ENCODE data around the gene KLRC1.
A peak's percentile ranks its signal among the peaks of the same experiment; 100 is the strongest.
"Not testable (repeated sequence)": the region's sequence is repeated elsewhere in the genome, so short reads cannot be mapped to it uniquely, and the experiment has no call there.

The KLRC1 gene

GRCh38 chr12:10453156-10453555 is at the start of gene KLRC1:
TSS of gene KLRC1 (minus strand) at chr12:10453377. CDS start at chr12:10451156, 2,221 bp downstream.
- Histone ChIP-seq H3K27ac (ENCODE audit: low read depth, low read length) (no peak within 1 kb of the TSS), H3K4me1 (ENCODE audit: control insufficient read depth, insufficient read depth, low read length) (peaks cover 9% of the 10 kb centered on the region), H3K4me3 (ENCODE audit: low read depth, low read length) (no peak within 1 kb of the TSS), H3K9ac (ENCODE audit: low read length) (no peak within 1 kb of the TSS), H3K36me3 (ENCODE audit: control insufficient read depth, insufficient read depth, low read length) (no peaks in the 10 kb centered on the region), H3K27me3 (ENCODE audit: control insufficient read depth, insufficient read depth, low read length) (no peaks in the 10 kb centered on the region), H3K9me3 (ENCODE audit: control insufficient read depth, insufficient read depth, low read depth, low read length) (peaks cover 7% of the 10 kb centered on the region; the same call in 1 of the 2 replicates)

- no peak overlapping the region for H3K27ac ChIP-seq (ENCODE audit: low read depth, low read length)
- no peak overlapping the region for H3K4me3 ChIP-seq (ENCODE audit: low read depth, low read length)
Measured at GRCh38 chr12:10501030-10501429, 47.9 kb upstream of the KLRC1 start.

GRCh38 chr12:10498042-10498441 is 44.9 kb upstream of the KLRC1 start:
- Histone ChIP-seq H3K36me3 (ENCODE audit: control insufficient read depth, insufficient read depth, low read length) (no peaks in the 10 kb centered on the region), H3K4me1 (ENCODE audit: control insufficient read depth, insufficient read depth, low read length) (no peaks in the 10 kb centered on the region), H3K4me3 (ENCODE audit: low read depth, low read length) (no peak overlapping the region), H3K27me3 (ENCODE audit: control insufficient read depth, insufficient read depth, low read length) (no peaks in the 10 kb centered on the region), H3K9me3 (ENCODE audit: control insufficient read depth, insufficient read depth, low read depth, low read length) (no peaks in the 10 kb centered on the region), H3K9ac (ENCODE audit: low read length) (no peak overlapping the region), H3K27ac (ENCODE audit: low read depth, low read length) (no peak overlapping the region)

More at GRCh38 chr12:10501030-10501429, 47.9 kb upstream of the KLRC1 start:
- Histone ChIP-seq H3K36me3 (ENCODE audit: control insufficient read depth, insufficient read depth, low read length) (no peaks in the 10 kb centered on the region), H3K9ac (ENCODE audit: low read length) (no peak overlapping the region), H3K4me1 (ENCODE audit: control insufficient read depth, insufficient read depth, low read length) (no peaks in the 10 kb centered on the region), H3K27me3 (ENCODE audit: control insufficient read depth, insufficient read depth, low read length) (no peaks in the 10 kb centered on the region), H3K9me3 (ENCODE audit: control insufficient read depth, insufficient read depth, low read depth, low read length) (no peaks in the 10 kb centered on the region)

GRCh38 chr12:10497602-10498001 is 44.4 kb upstream of the KLRC1 start:
- Histone ChIP-seq H3K9me3 (ENCODE audit: control insufficient read depth, insufficient read depth, low read depth, low read length) (no peaks in the 10 kb centered on the region), H3K4me3 (ENCODE audit: low read depth, low read length) (no peak overlapping the region), H3K36me3 (ENCODE audit: control insufficient read depth, insufficient read depth, low read length) (no peaks in the 10 kb centered on the region), H3K27ac (ENCODE audit: low read depth, low read length) (no peak overlapping the region), H3K4me1 (ENCODE audit: control insufficient read depth, insufficient read depth, low read length) (no peaks in the 10 kb centered on the region), H3K9ac (ENCODE audit: low read length) (no peak overlapping the region), H3K27me3 (ENCODE audit: control insufficient read depth, insufficient read depth, low read length) (no peaks in the 10 kb centered on the region)

- Histone ChIP-seq H3K36me3 (ENCODE audit: control insufficient read depth, insufficient read depth, low read length) (no peaks in the 10 kb centered on the region), H3K9ac (ENCODE audit: low read length) (no peak overlapping the region), H3K27ac (ENCODE audit: low read depth, low read length) (no peak overlapping the region), H3K4me1 (ENCODE audit: control insufficient read depth, insufficient read depth, low read length) (no peaks in the 10 kb centered on the region), H3K4me3 (ENCODE audit: low read depth, low read length) (no peak overlapping the region), H3K27me3 (ENCODE audit: control insufficient read depth, insufficient read depth, low read length) (no peaks in the 10 kb centered on the region), H3K9me3 (ENCODE audit: control insufficient read depth, insufficient read depth, low read depth, low read length) (0 out of 2 replicates have a peak, but pooled peaks cover 3% of the 10 kb centered on the region)
Measured at GRCh38 chr12:10491766-10492165, 38.6 kb upstream of the KLRC1 start.

GRCh38 chr12:10487328-10487727 is 34.2 kb upstream of the KLRC1 start:
- not testable (repeated sequence) for H3K4me3 ChIP-seq (ENCODE audit: low read depth, low read length); H3K36me3 ChIP-seq (ENCODE audit: control insufficient read depth, insufficient read depth, low read length); H3K9me3 ChIP-seq (ENCODE audit: control insufficient read depth, insufficient read depth, low read depth, low read length); H3K27ac ChIP-seq (ENCODE audit: low read depth, low read length); H3K27me3 ChIP-seq (ENCODE audit: control insufficient read depth, insufficient read depth, low read length); H3K4me1 ChIP-seq (ENCODE audit: control insufficient read depth, insufficient read depth, low read length); H3K9ac ChIP-seq (ENCODE audit: low read length)

- H3K4me1 ChIP-seq (ENCODE audit: control insufficient read depth, insufficient read depth, low read length); H3K27me3 ChIP-seq (ENCODE audit: control insufficient read depth, insufficient read depth, low read length); H3K9ac ChIP-seq (ENCODE audit: low read length); H3K27ac ChIP-seq (ENCODE audit: low read depth, low read length); H3K36me3 ChIP-seq (ENCODE audit: control insufficient read depth, insufficient read depth, low read length); H3K4me3 ChIP-seq (ENCODE audit: low read depth, low read length): not testable (repeated sequence)
- H3K9me3 ChIP-seq (ENCODE audit: control insufficient read depth, insufficient read depth, low read depth, low read length), result peaks cover 11% of the 10 kb centered on the region
Measured at GRCh38 chr12:10481901-10482300, 28.7 kb upstream of the KLRC1 start.

- H3K27ac ChIP-seq (ENCODE audit: low read depth, low read length); H3K9me3 ChIP-seq (ENCODE audit: control insufficient read depth, insufficient read depth, low read depth, low read length); H3K4me1 ChIP-seq (ENCODE audit: control insufficient read depth, insufficient read depth, low read length); H3K36me3 ChIP-seq (ENCODE audit: control insufficient read depth, insufficient read depth, low read length); H3K9ac ChIP-seq (ENCODE audit: low read length); H3K4me3 ChIP-seq (ENCODE audit: low read depth, low read length); H3K27me3 ChIP-seq (ENCODE audit: control insufficient read depth, insufficient read depth, low read length): not testable (repeated sequence)
Measured at GRCh38 chr12:10472808-10473207, 19.6 kb upstream of the KLRC1 start.

GRCh38 chr12:10469701-10470100 is 16.5 kb upstream of the KLRC1 start:
- no peak overlapping the region for H3K9ac ChIP-seq (ENCODE audit: low read length)
- H3K36me3 ChIP-seq (ENCODE audit: control insufficient read depth, insufficient read depth, low read length), result no peaks in the 10 kb centered on the region
- no peak overlapping the region for H3K27ac ChIP-seq (ENCODE audit: low read depth, low read length)
- no peaks in the 10 kb centered on the region for H3K4me1 ChIP-seq (ENCODE audit: control insufficient read depth, insufficient read depth, low read length)
- no peaks in the 10 kb centered on the region; the same call in none of the 2 replicates for H3K9me3 ChIP-seq (ENCODE audit: control insufficient read depth, insufficient read depth, low read depth, low read length)
- no peak overlapping the region for H3K4me3 ChIP-seq (ENCODE audit: low read depth, low read length)
- H3K27me3 ChIP-seq (ENCODE audit: control insufficient read depth, insufficient read depth, low read length), result no peaks in the 10 kb centered on the region

GRCh38 chr12:10466311-10466710 is 13.1 kb upstream of the KLRC1 start:
- Histone ChIP-seq H3K27me3 (ENCODE audit: control insufficient read depth, insufficient read depth, low read length) (no peaks in the 10 kb centered on the region), H3K9ac (ENCODE audit: low read length) (no peak overlapping the region), H3K4me1 (ENCODE audit: control insufficient read depth, insufficient read depth, low read length) (no peaks in the 10 kb centered on the region), H3K9me3 (ENCODE audit: control insufficient read depth, insufficient read depth, low read depth, low read length) (no peaks in the 10 kb centered on the region; the same call in none of the 2 replicates), H3K27ac (ENCODE audit: low read depth, low read length) (no peak overlapping the region), H3K36me3 (ENCODE audit: control insufficient read depth, insufficient read depth, low read length) (no peaks in the 10 kb centered on the region), H3K4me3 (ENCODE audit: low read depth, low read length) (no peak overlapping the region)

GRCh38 chr12:10457760-10458159 is 4.6 kb upstream of the KLRC1 start:
- no peaks in the 10 kb centered on the region for H3K36me3 ChIP-seq (ENCODE audit: control insufficient read depth, insufficient read depth, low read length)
- H3K27me3 ChIP-seq (ENCODE audit: control insufficient read depth, insufficient read depth, low read length), result no peaks in the 10 kb centered on the region
- H3K27ac ChIP-seq (ENCODE audit: low read depth, low read length), result peak overlapping the region; percentile 73
- no peak overlapping the region for H3K4me3 ChIP-seq (ENCODE audit: low read depth, low read length)
- peaks cover 10% of the 10 kb centered on the region for H3K4me1 ChIP-seq (ENCODE audit: control insufficient read depth, insufficient read depth, low read length)
- no peak overlapping the region for H3K9ac ChIP-seq (ENCODE audit: low read length)
- peaks cover 7% of the 10 kb centered on the region; the same call in 1 of the 2 replicates for H3K9me3 ChIP-seq (ENCODE audit: control insufficient read depth, insufficient read depth, low read depth, low read length)

GRCh38 chr12:10456856-10457255 is 3.7 kb upstream of the KLRC1 start:
- H3K27me3 ChIP-seq (ENCODE audit: control insufficient read depth, insufficient read depth, low read length), result no peaks in the 10 kb centered on the region
- H3K27ac ChIP-seq (ENCODE audit: low read depth, low read length), result no peak overlapping the region
- H3K36me3 ChIP-seq (ENCODE audit: control insufficient read depth, insufficient read depth, low read length), result no peaks in the 10 kb centered on the region
- H3K4me3 ChIP-seq (ENCODE audit: low read depth, low read length), result no peak overlapping the region
- no peak overlapping the region for H3K9ac ChIP-seq (ENCODE audit: low read length)
- H3K9me3 ChIP-seq (ENCODE audit: control insufficient read depth, insufficient read depth, low read depth, low read length), result peaks cover 7% of the 10 kb centered on the region; the same call in 1 of the 2 replicates
- H3K4me1 ChIP-seq (ENCODE audit: control insufficient read depth, insufficient read depth, low read length), result peaks cover 10% of the 10 kb centered on the region
